Vagina (tissue), 2 donors: ENCODE results near the gene MSANTD3. TPM values are rescaled to one million over a fixed set of nuclear protein-coding genes. Genes with fewer than 3 reads are reported as not detected.

Experiments
- DNase-seq, 2 donors: peaks; one replicate each; pipeline ENCODE4 v3.0.0-alpha.2; 2017; ENCODE audit errors: extremely low spot score in 2 of 2
- H3K27ac ChIP-seq: fragments of 200-600 bp; sonication (generic); one replicate; pipeline ENCODE4 v1.5.1; 2019
- H3K27me3 ChIP-seq: fragments of 200-600 bp; sonication (generic); one replicate; pipeline ENCODE4 v1.5.1; 2019
- H3K36me3 ChIP-seq, 2 donors: fragments of 200-600 bp; sonication (generic); one replicate each; pipeline ENCODE4 v1.5.1; 2017 to 2019
- H3K4me1 ChIP-seq: fragments of 200-600 bp; sonication (generic); one replicate; pipeline ENCODE4 v1.5.1; 2019
- H3K4me3 ChIP-seq, 2 donors: fragments of 200-600 bp; sonication (generic); 1 replicate in 1 of 2; 2 replicates in 1 of 2; pipeline ENCODE4 v1.5.1; 2016 to 2019
- H3K9me3 ChIP-seq: fragments of 200-600 bp; sonication (generic); one replicate; pipeline ENCODE4 v1.5.1; 2019
- POLR2A ChIP-seq, 2 donors: fragments of 450-650 bp; IDR thresholded peaks; one replicate each; pipeline ENCODE4 v1.6.1; 2017; ENCODE audit warnings: antibody characterized with exemption in 2 of 2, mild to moderate bottlenecking in 2 of 2, moderate library complexity in 2 of 2
- POLR2AphosphoS5 ChIP-seq, 2 donors: sonication (generic); formaldehyde crosslinking; IDR thresholded peaks; one replicate each; pipeline ENCODE4 v1.9.0; 2017; ENCODE audit warnings: antibody characterized with exemption in 2 of 2, mild to moderate bottlenecking in 2 of 2, low read depth in 1 of 2; ENCODE audit not compliant: insufficient read depth in 1 of 2
- intact Hi-C: fragments of 100-400 bp; cut with DNase I; formaldehyde crosslinking; loops from one replicate; pipeline ENCODE4 v1.15.1; 2023
- total RNA-seq: library from RNA; depleted of rRNA; stranded (reverse); fragments of >200 nt; gene quantifications from one replicate; pipeline ENCODE4 v1.2.3, GENCODE V29; 2016
- TF ChIP-seq, protein P1 (sequence below), 3 experiments: fragments of 450-650 bp in 2 of 3; fragments of 200-600 bp in 1 of 3; sonication (generic) in 1 of 3; IDR thresholded peaks; one replicate each; pipeline ENCODE4 v1.5.1; 2017 to 2019; ENCODE audit warnings: antibody characterized with exemption in 3 of 3, mild to moderate bottlenecking in 2 of 3, moderate library complexity in 2 of 3

Gene MSANTD3
- total RNA-seq, 1 donor from 2014 or later, result 27.3 TPM

DNA sequence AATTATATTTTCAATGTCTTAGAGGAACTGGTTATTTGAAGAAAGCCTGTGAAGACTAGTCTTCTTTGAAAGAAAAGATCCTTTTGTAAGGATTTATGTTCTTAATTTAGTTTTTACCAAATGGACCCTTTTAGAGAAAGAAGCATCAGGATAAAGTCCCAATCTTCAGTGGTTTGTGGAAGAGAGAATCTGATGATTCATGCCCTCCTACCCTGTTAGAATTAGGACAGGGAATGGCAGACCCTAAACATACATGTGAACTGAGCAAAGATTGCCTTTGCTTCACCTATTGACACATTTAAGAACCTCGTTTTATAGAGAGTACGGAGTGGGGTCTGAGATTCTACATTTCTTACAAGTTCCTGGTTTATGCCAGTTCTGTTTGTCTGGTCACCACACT lies 26.0 kb downstream of the MSANTD3 start:
- intact Hi-C loops, result no loop called here
- peaks cover 0 to 25% of the 10 kb centered on the region in 2 donors for H3K36me3 ChIP-seq
- DNase-seq, result no peak
- H3K9me3 ChIP-seq, result no peaks in the 10 kb centered on the region
- H3K27ac ChIP-seq, result no peak overlapping the region
- no peaks in the 10 kb centered on the region for H3K27me3 ChIP-seq
- no peak for TF ChIP-seq POLR2A (IDR thresholded peaks at IDR 0.05)
- no peak for TF ChIP-seq POLR2AphosphoS5 (IDR thresholded peaks at IDR 0.05; ENCODE audit: insufficient read depth in 1 of 2, low read depth in 1 of 2)
- TF ChIP-seq, protein P1, sequence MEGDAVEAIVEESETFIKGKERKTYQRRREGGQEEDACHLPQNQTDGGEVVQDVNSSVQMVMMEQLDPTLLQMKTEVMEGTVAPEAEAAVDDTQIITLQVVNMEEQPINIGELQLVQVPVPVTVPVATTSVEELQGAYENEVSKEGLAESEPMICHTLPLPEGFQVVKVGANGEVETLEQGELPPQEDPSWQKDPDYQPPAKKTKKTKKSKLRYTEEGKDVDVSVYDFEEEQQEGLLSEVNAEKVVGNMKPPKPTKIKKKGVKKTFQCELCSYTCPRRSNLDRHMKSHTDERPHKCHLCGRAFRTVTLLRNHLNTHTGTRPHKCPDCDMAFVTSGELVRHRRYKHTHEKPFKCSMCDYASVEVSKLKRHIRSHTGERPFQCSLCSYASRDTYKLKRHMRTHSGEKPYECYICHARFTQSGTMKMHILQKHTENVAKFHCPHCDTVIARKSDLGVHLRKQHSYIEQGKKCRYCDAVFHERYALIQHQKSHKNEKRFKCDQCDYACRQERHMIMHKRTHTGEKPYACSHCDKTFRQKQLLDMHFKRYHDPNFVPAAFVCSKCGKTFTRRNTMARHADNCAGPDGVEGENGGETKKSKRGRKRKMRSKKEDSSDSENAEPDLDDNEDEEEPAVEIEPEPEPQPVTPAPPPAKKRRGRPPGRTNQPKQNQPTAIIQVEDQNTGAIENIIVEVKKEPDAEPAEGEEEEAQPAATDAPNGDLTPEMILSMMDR (IDR thresholded peaks at IDR 0.05), result no peak
- no peak overlapping the region for H3K4me3 ChIP-seq
- no peaks in the 10 kb centered on the region for H3K4me1 ChIP-seq

DNA sequence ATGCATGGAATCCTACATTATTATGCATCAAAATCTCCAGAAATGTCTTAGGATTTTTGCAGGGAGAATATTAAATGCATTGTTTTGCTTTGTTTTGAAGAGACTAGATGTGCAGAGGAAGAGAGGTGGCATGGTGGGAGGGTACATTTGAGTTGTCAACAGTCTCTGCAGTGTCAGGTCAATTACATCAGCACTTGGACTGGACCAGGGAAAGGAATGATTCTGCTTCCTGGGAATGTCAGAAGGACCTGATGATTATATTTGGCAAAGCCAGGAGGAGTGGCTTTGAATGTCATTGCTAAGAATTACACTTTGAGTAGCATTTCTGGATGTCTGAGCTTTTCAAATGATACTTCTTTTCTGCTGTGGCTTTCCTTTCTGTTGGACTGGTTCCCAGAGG lies 28.5 kb downstream of the MSANTD3 start:
- peaks cover 0 to 17% of the 10 kb centered on the region in 2 donors for H3K36me3 ChIP-seq
- H3K27me3 ChIP-seq, result no peaks in the 10 kb centered on the region
- H3K4me1 ChIP-seq, result no peaks in the 10 kb centered on the region
- intact Hi-C loops, result no loop called here
- H3K9me3 ChIP-seq, result no peaks in the 10 kb centered on the region
- DNase-seq, result no peak
- no peak overlapping the region for H3K27ac ChIP-seq
- H3K4me3 ChIP-seq, result no peak overlapping the region
- TF ChIP-seq POLR2A (IDR thresholded peaks at IDR 0.05) (no peak), POLR2AphosphoS5 (IDR thresholded peaks at IDR 0.05; ENCODE audit: insufficient read depth in 1 of 2, low read depth in 1 of 2) (no peak)
- TF ChIP-seq, protein P1 (IDR thresholded peaks at IDR 0.05), result no peak

DNA sequence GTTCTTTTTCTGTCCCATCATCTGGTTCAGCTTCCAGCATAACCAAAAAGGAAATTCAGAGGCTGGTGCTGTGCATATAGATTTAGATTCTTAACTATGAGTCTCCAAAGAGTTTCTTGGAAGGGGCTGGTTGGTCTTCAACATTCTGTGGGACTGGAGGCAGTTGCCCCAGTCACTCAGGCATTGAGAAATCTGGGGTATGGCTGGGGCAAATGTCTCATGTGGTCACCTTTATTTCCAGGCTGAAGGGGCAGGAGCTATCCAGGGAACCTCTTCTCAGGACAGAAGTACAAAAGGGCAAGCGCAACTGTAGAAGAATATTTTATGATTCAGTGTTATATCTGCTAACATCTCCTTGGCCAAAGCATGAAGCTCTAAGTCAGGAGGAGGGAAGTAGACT lies 30.6 kb downstream of the MSANTD3 start:
- Histone ChIP-seq H3K4me1 (no peaks in the 10 kb centered on the region), H3K27ac (no peak overlapping the region), H3K4me3 (no peak overlapping the region), H3K9me3 (no peaks in the 10 kb centered on the region), H3K36me3 (peaks cover 0 to 10% of the 10 kb centered on the region in 2 donors), H3K27me3 (no peaks in the 10 kb centered on the region)
- TF ChIP-seq POLR2A (IDR thresholded peaks at IDR 0.05) (no peak), POLR2AphosphoS5 (IDR thresholded peaks at IDR 0.05; ENCODE audit: insufficient read depth in 1 of 2, low read depth in 1 of 2) (no peak)
- TF ChIP-seq, protein P1 (IDR thresholded peaks at IDR 0.05), result no peak
- intact Hi-C loops, result no loop called here
- DNase-seq, result no peak

DNA sequence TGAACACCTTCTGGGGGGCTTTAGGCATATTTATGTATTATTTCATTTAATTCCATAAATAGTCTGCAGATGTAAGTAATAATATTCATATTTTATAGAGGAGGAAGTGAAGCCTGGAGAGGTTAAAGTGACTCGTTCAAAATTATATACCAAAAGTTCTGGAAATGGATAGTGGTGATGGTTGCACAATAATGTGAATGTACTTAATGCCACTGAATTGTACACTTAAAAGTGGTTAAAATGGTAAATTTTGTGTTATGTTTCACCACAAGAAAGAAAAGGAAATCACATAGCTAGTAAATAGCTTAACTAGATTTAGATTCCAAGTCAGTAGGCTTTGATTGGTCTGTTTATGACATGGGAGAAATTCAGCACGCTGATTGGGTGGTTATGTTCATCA lies 33.0 kb downstream of the MSANTD3 start:
- no peak for DNase-seq
- TF ChIP-seq POLR2A (IDR thresholded peaks at IDR 0.05), result no peak
- TF ChIP-seq, protein P1 (IDR thresholded peaks at IDR 0.05), result no peak
- TF ChIP-seq POLR2AphosphoS5 (IDR thresholded peaks at IDR 0.05; ENCODE audit: insufficient read depth in 1 of 2, low read depth in 1 of 2), result no peak
- Histone ChIP-seq H3K9me3 (no peaks in the 10 kb centered on the region), H3K4me1 (no peaks in the 10 kb centered on the region), H3K36me3 (no peaks in the 10 kb centered on the region), H3K4me3 (no peak overlapping the region), H3K27ac (no peak overlapping the region), H3K27me3 (no peaks in the 10 kb centered on the region)
- intact Hi-C loops, result no loop called here

DNA sequence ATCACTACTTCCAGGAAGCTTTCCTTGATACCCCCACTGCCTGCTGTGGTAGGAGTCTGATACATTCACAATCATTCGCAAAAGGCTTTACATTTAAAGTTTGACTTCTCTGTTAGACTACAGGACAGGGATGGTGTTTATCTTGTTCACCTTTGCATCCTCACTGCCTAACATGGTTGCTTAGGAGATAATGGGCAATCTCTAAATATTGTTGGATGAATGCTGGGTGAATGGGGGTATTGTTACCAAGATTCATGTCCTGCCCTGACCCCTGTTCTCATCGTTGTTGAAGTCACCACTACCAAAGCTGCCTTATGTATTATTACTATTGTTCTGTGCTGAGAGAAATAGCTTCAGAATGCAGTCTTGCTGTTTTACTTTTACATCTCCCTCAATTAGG lies 38.3 kb downstream of the MSANTD3 start:
- no peaks in the 10 kb centered on the region for H3K36me3 ChIP-seq
- no peak for TF ChIP-seq POLR2A (IDR thresholded peaks at IDR 0.05)
- TF ChIP-seq, protein P1 (IDR thresholded peaks at IDR 0.05), result no peak
- TF ChIP-seq POLR2AphosphoS5 (IDR thresholded peaks at IDR 0.05; ENCODE audit: insufficient read depth in 1 of 2, low read depth in 1 of 2), result no peak
- intact Hi-C loops, result no loop called here
- H3K27ac ChIP-seq, result no peak overlapping the region
- H3K4me3 ChIP-seq, result no peak overlapping the region
- no peaks in the 10 kb centered on the region for H3K4me1 ChIP-seq
- no peak for DNase-seq
- H3K9me3 ChIP-seq, result no peaks in the 10 kb centered on the region
- H3K27me3 ChIP-seq, result no peaks in the 10 kb centered on the region
